Fibroblast of mammary gland (primary cell): ENCODE data around the gene EPHB4.
"Not testable (repeated sequence)": the region's sequence is repeated elsewhere in the genome, so short reads cannot be mapped to it uniquely, and the experiment has no call there.

ENCODE experiments used
- DNase-seq: peaks from one replicate; pipeline ENCODE4 v3.0.0-alpha.2; 2010; ENCODE audit warnings: low read depth
- H3K4me3 ChIP-seq: 2 replicates; pipeline ENCODE4 v1.5.1; 2011; ENCODE audit warnings: low read depth, mild to moderate bottlenecking, low read length, moderate library complexity; ENCODE audit not compliant: control insufficient read depth
- CTCF ChIP-seq: conservative IDR thresholded peaks from 2 replicates; pipeline ENCODE4 v1.5.1; 2011; ENCODE audit warnings: low read depth, low read length, inconsistent platforms; ENCODE audit not compliant: control insufficient read depth, insufficient read depth

The EPHB4 gene

GRCh38 chr7:100861616-100861985 lies 34.3 kb upstream of the EPHB4 start:
- no peak overlapping the region for H3K4me3 ChIP-seq
- no peak for DNase-seq
- no peak for TF ChIP-seq CTCF

- TF ChIP-seq CTCF = no peak
- H3K4me3 ChIP-seq = no peak overlapping the region
- no peak for DNase-seq
These were observed 33.6 kb upstream of the EPHB4 start for GRCh38 chr7:100860702-100861615.

GRCh38 chr7:100859856-100860255 lies 32.5 kb upstream of the EPHB4 start:
- TF ChIP-seq CTCF = no peak

GRCh38 chr7:100856871-100857282 lies 29.6 kb upstream of the EPHB4 start:
- no peak for DNase-seq
- H3K4me3 ChIP-seq = no peak overlapping the region
- TF ChIP-seq CTCF = no peak

More at GRCh38 chr7:100859856-100860255, 32.5 kb upstream of the EPHB4 start:
- no peak overlapping the region for H3K4me3 ChIP-seq
- DNase-seq = no peak

GRCh38 chr7:100855515-100855914 lies 28.2 kb upstream of the EPHB4 start:
- no peak for TF ChIP-seq CTCF
- H3K4me3 ChIP-seq = no peak overlapping the region

GRCh38 chr7:100854899-100855298 lies 27.6 kb upstream of the EPHB4 start:
- H3K4me3 ChIP-seq, DNase-seq: not testable (repeated sequence)

More at GRCh38 chr7:100855515-100855914, 28.2 kb upstream of the EPHB4 start:
- DNase-seq = no peak

- no peak overlapping the region for H3K4me3 ChIP-seq
- TF ChIP-seq CTCF = no peak
- no peak for DNase-seq
These were observed 27.0 kb upstream of the EPHB4 start for GRCh38 chr7:100854146-100854895.
